GM12874 (cell line): ENCODE measurements around the gene SCUBE1.

Source experiments
- CTCF ChIP-seq: IDR thresholded peaks from 2 replicates; pipeline ENCODE4 v1.5.1; 2011; ENCODE audit warnings: low read depth, mild to moderate bottlenecking, control low read depth, low read length, moderate library complexity; ENCODE audit not compliant: insufficient read depth

SCUBE1 gene

GRCh38 chr22:43171607-43172006, 171.6 kb downstream of the SCUBE1 start:
- no peak for TF ChIP-seq CTCF

GRCh38 chr22:43171019-43171491, 172.1 kb downstream of the SCUBE1 start:
- TF ChIP-seq CTCF, result no peak

- no peak for TF ChIP-seq CTCF
Measured at GRCh38 chr22:43170131-43170480, 173.1 kb downstream of the SCUBE1 start.

- no peak for TF ChIP-seq CTCF
Measured at GRCh38 chr22:43169310-43170130, 173.7 kb downstream of the SCUBE1 start.

GRCh38 chr22:43168471-43169309, 174.5 kb downstream of the SCUBE1 start:
- TF ChIP-seq CTCF, result no peak

GRCh38 chr22:43167001-43167589, 176.1 kb downstream of the SCUBE1 start:
- no peak for TF ChIP-seq CTCF
